Measurements from ENCODE around the gene PRSS33.

The PRSS33 gene

GRCh38 chr16:2787406-2787805 lies at the start of gene PRSS33:
Gene PRSS33 (minus strand): TSS chr16:2787560. CDS start chr16:2786547, 1,013 bp downstream.
- DNase-seq = no peak

GRCh38 chr16:2836646-2837508 lies 49.5 kb upstream of the PRSS33 start:
- no peak for DNase-seq

GRCh38 chr16:2835638-2836493 lies 48.5 kb upstream of the PRSS33 start:
- DNase-seq = no peak

- no peak for DNase-seq
Measured at GRCh38 chr16:2834968-2835367, 47.6 kb upstream of the PRSS33 start.

GRCh38 chr16:2833776-2834175 lies 46.4 kb upstream of the PRSS33 start:
- DNase-seq = no peak

- no peak for DNase-seq
Measured at GRCh38 chr16:2831203-2831602, 43.8 kb upstream of the PRSS33 start.

GRCh38 chr16:2830355-2830695 lies 43.0 kb upstream of the PRSS33 start:
- no peak for DNase-seq

- DNase-seq = no peak
Measured at GRCh38 chr16:2829501-2830354, 42.4 kb upstream of the PRSS33 start, which contains the start of gene ZG16B. Gene ZG16B (plus strand): TSS chr16:2830303. CDS start chr16:2830442, 139 bp downstream.

- DNase-seq = no peak
Measured at GRCh38 chr16:2828876-2829430, 41.6 kb upstream of the PRSS33 start.

- DNase-seq = no peak
Measured at GRCh38 chr16:2828521-2828840, 41.1 kb upstream of the PRSS33 start.

GRCh38 chr16:2827831-2828520 lies 40.6 kb upstream of the PRSS33 start:
- DNase-seq = no peak

GRCh38 chr16:2827374-2827791 lies 40.0 kb upstream of the PRSS33 start:
- no peak for DNase-seq

GRCh38 chr16:2826591-2827373 lies 39.4 kb upstream of the PRSS33 start:
- DNase-seq = no peak

- DNase-seq = no peak
Measured at GRCh38 chr16:2825906-2826305, 38.5 kb upstream of the PRSS33 start.

- no peak for DNase-seq
Measured at GRCh38 chr16:2825049-2825742, 37.8 kb upstream of the PRSS33 start.

- DNase-seq = no peak
Measured at GRCh38 chr16:2824626-2825025, 37.3 kb upstream of the PRSS33 start.

GRCh38 chr16:2822496-2822895 lies 35.1 kb upstream of the PRSS33 start:
- DNase-seq = no peak

- no peak for DNase-seq
Measured at GRCh38 chr16:2822158-2822495, 34.8 kb upstream of the PRSS33 start.

- DNase-seq = no peak
Measured at GRCh38 chr16:2821487-2822157, 34.3 kb upstream of the PRSS33 start.

- no peak for DNase-seq
Measured at GRCh38 chr16:2820836-2821486, 33.6 kb upstream of the PRSS33 start.

Measured in cortex of kidney (tissue), 1 donor.